GM19455 (cell line): Measurements from ENCODE around the gene NUTF2.
"Not testable (repeated sequence)": the region's sequence is repeated elsewhere in the genome, so short reads cannot be mapped to it uniquely, and the experiment has no call there.

ENCODE experiments used
- ATAC-seq: cut with Tn5 transposase; IDR thresholded peaks from one replicate; pipeline ENCODE4 v1.9.1; 2021; ENCODE audit not compliant: unreplicated experiment

Gene NUTF2

GRCh38 chr16:67862623-67863583 is 16.2 kb downstream of the NUTF2 start:
- no peak for ATAC-seq

- ATAC-seq: not testable (repeated sequence)
Measured at GRCh38 chr16:67864044-67864443, 17.3 kb downstream of the NUTF2 start.

GRCh38 chr16:67864594-67864993 is 17.9 kb downstream of the NUTF2 start:
- ATAC-seq: no peak

GRCh38 chr16:67865318-67865717 is 18.6 kb downstream of the NUTF2 start:
- ATAC-seq: no peak

GRCh38 chr16:67868290-67868689 is 21.6 kb downstream of the NUTF2 start:
- ATAC-seq: no peak

- ATAC-seq: no peak
Measured at GRCh38 chr16:67869653-67870052, 22.9 kb downstream of the NUTF2 start.

GRCh38 chr16:67871256-67871655 is 24.5 kb downstream of the NUTF2 start:
- ATAC-seq: no peak

GRCh38 chr16:67872131-67872630 is 25.4 kb downstream of the NUTF2 start:
- no peak for ATAC-seq

- peak; percentile 73 for ATAC-seq
Measured at GRCh38 chr16:67872631-67873434, 26.1 kb downstream of the NUTF2 start, which contains the start of gene EDC4. TSS of gene EDC4 (plus strand) at chr16:67873052. CDS start at chr16:67873262, 210 bp downstream.

GRCh38 chr16:67873435-67874370 is 27.0 kb downstream of the NUTF2 start:
- no peak for ATAC-seq

GRCh38 chr16:67874372-67874771 is 27.6 kb downstream of the NUTF2 start:
- ATAC-seq: no peak

GRCh38 chr16:67877064-67877463 is 30.3 kb downstream of the NUTF2 start:
- no peak for ATAC-seq

GRCh38 chr16:67878232-67878631 is 31.5 kb downstream of the NUTF2 start:
- ATAC-seq: no peak

GRCh38 chr16:67878846-67879245 is 32.1 kb downstream of the NUTF2 start:
- ATAC-seq: no peak

GRCh38 chr16:67879462-67879861 is 32.7 kb downstream of the NUTF2 start:
- ATAC-seq: no peak

GRCh38 chr16:67879936-67880335 is 33.2 kb downstream of the NUTF2 start:
- ATAC-seq: no peak

- ATAC-seq: no peak
Measured at GRCh38 chr16:67880584-67880983, 33.9 kb downstream of the NUTF2 start.

- no peak for ATAC-seq
Measured at GRCh38 chr16:67881621-67882161, 35.0 kb downstream of the NUTF2 start.

- no peak for ATAC-seq
Measured at GRCh38 chr16:67882374-67883145, 35.8 kb downstream of the NUTF2 start.
